Coronary artery (tissue), 2 donors: ENCODE data around the gene NDP.

Source experiments
- DNase-seq: peaks from one replicate; pipeline ENCODE4 v3.0.0-alpha.2; 2017; ENCODE audit warnings: low spot score
- H3K27ac ChIP-seq, 2 donors: fragments of 200-600 bp; sonication (generic); one replicate each; pipeline ENCODE4 v1.5.1; 2016 to 2019
- H3K4me3 ChIP-seq: fragments of 200-600 bp; sonication (generic); 2 replicates; pipeline ENCODE4 v1.5.1; 2016; ENCODE audit warnings: mild to moderate bottlenecking, moderate library complexity
- CTCF ChIP-seq: fragments of 200-600 bp; sonication (generic); IDR thresholded peaks from one replicate; pipeline ENCODE4 v1.5.1; 2019; ENCODE audit warnings: antibody characterized with exemption

Gene NDP

GRCh38 chrX:44011506-44011905, 38.3 kb upstream of the NDP start:
- TF ChIP-seq CTCF, result no peak
- Histone ChIP-seq H3K27ac (no peak overlapping the region), H3K4me3 (no peak overlapping the region)
- DNase-seq, result no peak

- no peak overlapping the region for H3K27ac ChIP-seq
- no peak overlapping the region for H3K4me3 ChIP-seq
- no peak for TF ChIP-seq CTCF
- no peak for DNase-seq
Measured at GRCh38 chrX:44010626-44011025, 37.4 kb upstream of the NDP start.

GRCh38 chrX:44006081-44006480, 32.9 kb upstream of the NDP start:
- H3K4me3 ChIP-seq, result no peak overlapping the region
- DNase-seq, result no peak
- TF ChIP-seq CTCF, result no peak
- H3K27ac ChIP-seq, result no peak overlapping the region

GRCh38 chrX:44003975-44004374, 30.8 kb upstream of the NDP start:
- no peak overlapping the region for H3K4me3 ChIP-seq
- H3K27ac ChIP-seq, result no peak overlapping the region
- DNase-seq, result no peak
- TF ChIP-seq CTCF, result no peak

GRCh38 chrX:44002567-44002966, 29.4 kb upstream of the NDP start:
- Histone ChIP-seq H3K27ac (no peak overlapping the region), H3K4me3 (no peak overlapping the region)
- no peak for TF ChIP-seq CTCF
- DNase-seq, result no peak

- TF ChIP-seq CTCF, result no peak
- H3K4me3 ChIP-seq, result no peak overlapping the region
- DNase-seq, result no peak
- H3K27ac ChIP-seq, result no peak overlapping the region
Measured at GRCh38 chrX:43998374-43998773, 25.2 kb upstream of the NDP start.

- no peak overlapping the region for H3K27ac ChIP-seq
- no peak for DNase-seq
- TF ChIP-seq CTCF, result no peak
Measured at GRCh38 chrX:43996491-43996890, 23.3 kb upstream of the NDP start.

More at GRCh38 chrX:43996491-43996890, 23.3 kb upstream of the NDP start:
- H3K4me3 ChIP-seq, result no peak overlapping the region
